IMR-90 (cell line): Measurements from ENCODE around the gene ARID4B. TPM values are rescaled to one million over a fixed set of nuclear protein-coding genes. Genes with fewer than 3 reads are reported as not detected.

Experiments
- ATAC-seq: fragments of 200-7000 bp; cut with Tn5 transposase; 2 replicates; pipeline ENCODE4 v1.9.1; 2020; ENCODE audit warnings: low read depth, mild to moderate bottlenecking, moderate library complexity
- BruUV-seq: library from RNA; stranded (reverse); fragments of 400-500 nt; replicated peaks from 2 replicates; lab custom pipeline; 2021; lab: Mats Ljungman, UMichigan
- CTCF ChIA-PET: fragments of 300-600 bp; formaldehyde crosslinking; extraction: SDS; loops from one replicate; lab custom pipeline; 2021; ENCODE audit warnings: antibody characterized with exemption; lab: Yijun Ruan, JAX
- POLR2A ChIA-PET: fragments of 300-600 bp; sonication (Branson Sonifier 250); formaldehyde crosslinking; loops from one replicate; lab custom pipeline; 2022; ENCODE audit warnings: antibody characterized with exemption; ENCODE audit not compliant: unreplicated experiment; lab: Charles Lee
- DNase-seq: peaks from one replicate; pipeline ENCODE4 v3.0.0; 2013
- H2AFZ ChIP-seq: replicated peaks from 2 replicates; pipeline ENCODE3; 2013; ENCODE audit warnings: low read length, mild to moderate bottlenecking; ENCODE audit not compliant: poor library complexity
- H2AK5ac ChIP-seq: 2 replicates; pipeline ENCODE4 v1.6.1; 2013; ENCODE audit warnings: low read depth, low read length, inconsistent platforms
- H2AK9ac ChIP-seq: replicated peaks from 2 replicates; pipeline ENCODE3; 2013; ENCODE audit warnings: mild to moderate bottlenecking, low read depth, low read length, moderate library complexity; ENCODE audit not compliant: poor library complexity
- H2BK120ac ChIP-seq: 2 replicates; pipeline ENCODE4 v1.6.1; 2013; ENCODE audit warnings: low read depth, low read length, inconsistent platforms
- H2BK15ac ChIP-seq: 3 replicates; pipeline ENCODE4 v1.6.1; 2013; ENCODE audit warnings: low read depth, low read length, inconsistent platforms
- H2BK20ac ChIP-seq: 2 replicates; pipeline ENCODE4 v1.6.1; 2013; ENCODE audit warnings: low read depth, mild to moderate bottlenecking, inconsistent platforms, low read length, moderate library complexity
- H2BK5ac ChIP-seq: 2 replicates; pipeline ENCODE4 v1.6.1; 2013; ENCODE audit warnings: mild to moderate bottlenecking, low read depth, low read length, inconsistent platforms; ENCODE audit not compliant: poor library complexity, severe bottlenecking
- H3K14ac ChIP-seq: replicated peaks from 2 replicates; pipeline ENCODE4 v1.6.1; 2013; ENCODE audit warnings: low read depth, low read length, inconsistent platforms
- H3K18ac ChIP-seq: 2 replicates; pipeline ENCODE4 v1.6.1; 2013; ENCODE audit warnings: low read depth, low read length, control low read depth
- H3K23ac ChIP-seq: 2 replicates; pipeline ENCODE4 v1.6.1; 2013; ENCODE audit warnings: low read depth, low read length, inconsistent platforms
- H3K27ac ChIP-seq: 2 replicates; pipeline ENCODE4 v1.5.1; 2013; ENCODE audit warnings: mild to moderate bottlenecking, control low read depth, low read length; ENCODE audit not compliant: insufficient read depth
- H3K27me3 ChIP-seq: 2 replicates; pipeline ENCODE4 v1.6.1; 2013; ENCODE audit warnings: low read length; ENCODE audit not compliant: control insufficient read depth, insufficient read depth
- H3K36me3 ChIP-seq: 2 replicates; pipeline ENCODE4 v1.6.1; 2013; ENCODE audit warnings: low read length, mixed read lengths; ENCODE audit not compliant: control insufficient read depth, insufficient read depth
- H3K4ac ChIP-seq: 2 replicates; pipeline ENCODE4 v1.6.1; 2013; ENCODE audit warnings: low read depth, low read length, inconsistent platforms
- H3K4me1 ChIP-seq: 2 replicates; pipeline ENCODE4 v1.6.1; 2013; ENCODE audit warnings: low read length, mixed read lengths; ENCODE audit not compliant: control insufficient read depth, insufficient read depth
- H3K4me2 ChIP-seq: 2 replicates; pipeline ENCODE4 v1.6.1; 2013; ENCODE audit warnings: low read depth, mild to moderate bottlenecking, control low read depth, low read length, moderate library complexity
- H3K4me3 ChIP-seq: 2 replicates; pipeline ENCODE4 v1.5.1; 2013; ENCODE audit warnings: low read depth, mild to moderate bottlenecking, control low read depth, low read length, moderate library complexity; ENCODE audit not compliant: insufficient read depth
- H3K56ac ChIP-seq: 2 replicates; pipeline ENCODE4 v1.6.1; 2013; ENCODE audit warnings: low read length, inconsistent platforms; ENCODE audit not compliant: insufficient read depth; ENCODE audit errors: extremely low read depth
- H3K79me1 ChIP-seq, 2 experiments: 2 replicates each; pipeline ENCODE4 v1.6.1; 2013; ENCODE audit warnings: low read length in 2 of 2, inconsistent platforms in 1 of 2, low read depth in 1 of 2
- H3K9ac ChIP-seq: 2 replicates; pipeline ENCODE4 v1.6.1; 2013; ENCODE audit warnings: low read depth, low read length, control low read depth
- H3K9me1 ChIP-seq: 2 replicates; pipeline ENCODE4 v1.6.1; 2013; ENCODE audit warnings: low read length, inconsistent platforms; ENCODE audit not compliant: insufficient read depth
- H3K9me3 ChIP-seq: 2 replicates; pipeline ENCODE4 v1.6.1; 2013; ENCODE audit warnings: low read length; ENCODE audit not compliant: control insufficient read depth, insufficient read depth
- H4K20me1 ChIP-seq: 2 replicates; pipeline ENCODE4 v1.6.1; 2013; ENCODE audit warnings: low read length, inconsistent platforms; ENCODE audit not compliant: insufficient read depth
- H4K5ac ChIP-seq: 2 replicates; pipeline ENCODE4 v1.6.1; 2013; ENCODE audit warnings: mild to moderate bottlenecking, low read depth, low read length, control low read depth
- H4K8ac ChIP-seq, 2 experiments: 2 replicates each; pipeline ENCODE4 v1.6.1; 2013; ENCODE audit warnings: low read depth in 2 of 2, low read length in 2 of 2, control low read depth in 1 of 2, inconsistent platforms in 1 of 2
- H4K91ac ChIP-seq: 2 replicates; pipeline ENCODE4 v1.6.1; 2013; ENCODE audit warnings: low read depth, low read length, inconsistent platforms; ENCODE audit not compliant: insufficient read depth
- BHLHE40 ChIP-seq: fragments of 150-350 bp; IDR thresholded peaks from 2 replicates; pipeline ENCODE4 v1.6.1; 2016; ENCODE audit warnings: mild to moderate bottlenecking, low read depth, low read length
- CEBPB ChIP-seq: IDR thresholded peaks from 2 replicates; pipeline ENCODE4 v1.6.1; 2012; ENCODE audit warnings: low read depth, low read length, improper control_type of control experiment
- CHD1 ChIP-seq: IDR thresholded peaks from 2 replicates; pipeline ENCODE4 v1.6.1; 2012; ENCODE audit warnings: low read depth, low read length, improper control_type of control experiment
- CTCF ChIP-seq: conservative IDR thresholded peaks from 2 replicates; pipeline ENCODE4 v1.5.1; 2012; ENCODE audit warnings: mild to moderate bottlenecking, low read depth, low read length, improper control_type of control experiment
- ELK1 ChIP-seq: fragments of 150-350 bp; IDR thresholded peaks from 2 replicates; pipeline ENCODE4 v1.6.1; 2016; ENCODE audit warnings: low read depth, mild to moderate bottlenecking, low read length, moderate library complexity, borderline replicate concordance
- FOS ChIP-seq: fragments of 150-350 bp; IDR thresholded peaks from 2 replicates; pipeline ENCODE4 v1.6.1; 2016; ENCODE audit warnings: low read depth, low read length
- MAFK ChIP-seq: IDR thresholded peaks from 2 replicates; pipeline ENCODE4 v1.6.1; 2012; ENCODE audit warnings: low read depth, low read length, improper control_type of control experiment
- MAZ ChIP-seq: IDR thresholded peaks from 2 replicates; pipeline ENCODE4 v1.6.1; 2012; ENCODE audit warnings: low read depth, mild to moderate bottlenecking, low read length, improper control_type of control experiment, moderate library complexity, borderline replicate concordance
- MXI1 ChIP-seq: IDR thresholded peaks from 2 replicates; pipeline ENCODE4 v1.6.1; 2012; ENCODE audit warnings: low read depth, mild to moderate bottlenecking, low read length, moderate library complexity, borderline replicate concordance
- NFE2L2 ChIP-seq: fragments of 150-350 bp; IDR thresholded peaks from 2 replicates; pipeline ENCODE4 v1.6.1; 2016; ENCODE audit warnings: low read depth, mild to moderate bottlenecking, low read length
- POLR2A ChIP-seq: IDR thresholded peaks from 2 replicates; pipeline ENCODE4 v1.6.1; 2012; ENCODE audit warnings: mild to moderate bottlenecking, low read depth, low read length
- RAD21 ChIP-seq: IDR thresholded peaks from 2 replicates; pipeline ENCODE4 v1.6.1; 2012; ENCODE audit warnings: low read length, improper control_type of control experiment
- RFX5 ChIP-seq: IDR thresholded peaks from 2 replicates; pipeline ENCODE4 v1.8.0; 2012; ENCODE audit warnings: low read depth, mild to moderate bottlenecking, low read length, moderate library complexity
- SMC3 ChIP-seq: fragments of 150-350 bp; IDR thresholded peaks from 2 replicates; pipeline ENCODE4 v1.6.1; 2016; ENCODE audit warnings: low read depth, mild to moderate bottlenecking, antibody characterized with exemption, low read length, moderate library complexity
- USF2 ChIP-seq: fragments of 150-350 bp; IDR thresholded peaks from 2 replicates; pipeline ENCODE4 v1.6.1; 2017; ENCODE audit warnings: mild to moderate bottlenecking, antibody characterized with exemption, low read length, low read depth
- WGBS, 2 experiments: methylation state at CpG; one replicate each; pipeline versions ENCODE4 v1.1.5 to v1.1.7; 2013; ENCODE audit warnings: missing lambda C conversion rate in 2 of 2; ENCODE audit not compliant: insufficient read length in 1 of 2; ENCODE audit errors: extremely low coverage in 2 of 2; 5-methylcytosine and 5-hydroxymethylcytosine counted together
- dilution Hi-C: fragments of 300-500 bp; cut with HindIII; formaldehyde crosslinking; loops from one replicate; pipeline ENCODE4 v1.14.3; 2018; ENCODE audit warnings: low sequenced_read_pairs; ENCODE audit not compliant: unreplicated experiment
- in situ Hi-C: fragments of 300-500 bp; cut with MboI; formaldehyde crosslinking; loops from 3 replicates; pipeline ENCODE4 v1.14.3; 2019; ENCODE audit warnings: low sequenced_read_pairs, inconsistent platforms, mixed read lengths
- intact Hi-C: fragments of 100-400 bp; cut with micrococcal nuclease; formaldehyde crosslinking; loops from 2 replicates; pipeline ENCODE4 v1.10.0; 2022
- polyA plus RNA-seq, 3 experiments: library from polyadenylated mRNA; depleted of rRNA; stranded (reverse); fragments of >200 nt; gene quantifications; 2 replicates each; pipeline ENCODE4 v1.2.3, GENCODE V29; 2012; ENCODE audit warnings: low replicate concordance in 1 of 3
- total RNA-seq: library from RNA; depleted of rRNA; stranded (reverse); fragments of >200 nt; gene quantifications from 2 replicates; pipeline ENCODE4 v1.2.3, GENCODE V29; 2012

ARID4B gene
- total and polyA plus RNA-seq, 2 of the 4 experiments (the other 2 are of a cell fraction) = 8.5 to 16.0 TPM

GRCh38 chr1:235324296-235324695 is 3.7 kb downstream of the ARID4B start:
- no peaks in the 10 kb centered on the region for H3K4me1 ChIP-seq
- no peak overlapping the region for H3K27ac ChIP-seq
- TF ChIP-seq USF2 (no peak), BHLHE40 (no peak), FOS (no peak), RAD21 (no peak), MAZ (no peak), RFX5 (no peak), MXI1 (no peak), SMC3 (no peak), NFE2L2 (no peak), CEBPB (no peak), POLR2A (no peak), MAFK (no peak), ELK1 (no peak), CTCF (no peak), CHD1 (no peak)
- no peak overlapping the region for H2BK20ac ChIP-seq
- peaks cover 77% of the 10 kb centered on the region for H4K20me1 ChIP-seq
- no peak for DNase-seq
- no peaks in the 10 kb centered on the region for H3K27me3 ChIP-seq
- dilution Hi-C loops (no loop called here), intact Hi-C loops (no loop called here), in situ Hi-C loops (no loop called here)
- BruUV-seq = no TSS peak
- H3K9me1 ChIP-seq = peaks cover 4% of the 10 kb centered on the region; the same call in 1 of the 2 replicates
- CTCF ChIA-PET = no interaction called here
- H3K79me1 ChIP-seq = peaks cover 0 to 39% of the 10 kb centered on the region in 2 experiments; a peak in 3 of 4 replicates
- H2AFZ ChIP-seq = no peak overlapping the region
- H3K9ac ChIP-seq = no peak overlapping the region
- no peak for ATAC-seq
- H2AK9ac ChIP-seq = no peak overlapping the region
- H3K14ac ChIP-seq = no peak overlapping the region
- H3K56ac ChIP-seq = no peak overlapping the region
- no peak overlapping the region for H3K4ac ChIP-seq
- no peak overlapping the region for H2BK15ac ChIP-seq
- H4K8ac ChIP-seq = no peak overlapping the region
- POLR2A ChIA-PET = no interaction called here
- H3K9me3 ChIP-seq = no peaks in the 10 kb centered on the region
- H4K5ac ChIP-seq = no peak overlapping the region
- H3K36me3 ChIP-seq = peaks cover 1% of the 10 kb centered on the region
- no peak overlapping the region for H4K91ac ChIP-seq
- no peak overlapping the region for H3K23ac ChIP-seq
- no CpG with 5 or more reads among the region's 5 CpGs for WGBS, 2 experiments
- no peak overlapping the region for H2AK5ac ChIP-seq
- no peak overlapping the region for H3K4me3 ChIP-seq
- peak overlapping the region; percentile 23; the same call in 1 of the 2 replicates for H3K4me2 ChIP-seq
- H2BK5ac ChIP-seq = no peak overlapping the region
- no peak overlapping the region for H3K18ac ChIP-seq
- no peak overlapping the region for H2BK120ac ChIP-seq
